Endothelial cell of umbilical vein (primary cell): Measurements from ENCODE around the gene NFATC3. TPM values are rescaled to one million over a fixed set of nuclear protein-coding genes. Genes with fewer than 3 reads are reported as not detected.

Experiments
- BruUV-seq: library from RNA; stranded (reverse); fragments of 400-500 nt; replicated peaks from 2 replicates; lab custom pipeline; 2021; lab: Mats Ljungman, UMichigan
- CTCF ChIA-PET: fragments of 300-600, 350-600 bp; sonication (Branson Sonifier 250); formaldehyde crosslinking; loops from one replicate; lab custom pipeline; 2021; ENCODE audit warnings: antibody characterized with exemption, inconsistent platforms; lab: Charles Lee
- POLR2A ChIA-PET: fragments of 300-600, 350-600 bp; sonication (Branson Sonifier 250); formaldehyde crosslinking; loops from one replicate; lab custom pipeline; 2021; ENCODE audit warnings: antibody characterized with exemption, inconsistent platforms; lab: Charles Lee
- DNase-seq: peaks from one replicate; pipeline ENCODE4 v3.0.0-alpha.2; 2011; ENCODE audit warnings: low read depth, low spot score
- FAIRE-seq: peaks from 2 replicates; lab custom pipeline; 2011; peaks lifted over from hg19 to GRCh38; lab: Jason Lieb, UNC
- H2AFZ ChIP-seq: 2 replicates; pipeline ENCODE4 v1.6.0; 2012; ENCODE audit warnings: low read depth, low read length, control low read depth, inconsistent platforms
- H3K27ac ChIP-seq: 2 replicates; pipeline ENCODE4 v1.5.1; 2011; ENCODE audit warnings: low read depth, mild to moderate bottlenecking, control low read depth, low read length, moderate library complexity; ENCODE audit not compliant: insufficient read depth
- H3K27me3 ChIP-seq, 2 experiments: 2 replicates each; pipeline versions ENCODE4 v1.6.0 to v1.6.1; 2011; ENCODE audit warnings: low read length in 2 of 2, mixed read lengths in 1 of 2; ENCODE audit not compliant: control insufficient read depth in 2 of 2, insufficient read depth in 2 of 2
- H3K36me3 ChIP-seq, 2 experiments: 2 replicates in 1 of 2; 3 replicates in 1 of 2; pipeline ENCODE4 v1.5.1; 2011; ENCODE audit warnings: low read length in 2 of 2, mild to moderate bottlenecking in 1 of 2, moderate library complexity in 1 of 2; ENCODE audit not compliant: control insufficient read depth in 2 of 2, insufficient read depth in 2 of 2; ENCODE audit errors: extremely low read depth in 1 of 2
- H3K4me1 ChIP-seq: 3 replicates; pipeline ENCODE4 v1.5.1; 2011; ENCODE audit warnings: mild to moderate bottlenecking, low read length; ENCODE audit not compliant: control insufficient read depth, insufficient read depth; ENCODE audit errors: extremely low read depth
- H3K4me2 ChIP-seq: 2 replicates; pipeline ENCODE4 v1.6.1; 2011; ENCODE audit warnings: low read length, control low read depth, mixed read lengths; ENCODE audit not compliant: insufficient read depth
- H3K4me3 ChIP-seq, 3 experiments: fragments of 200-600 bp in 1 of 3; sonication (generic), shearing (Covaris generic) in 1 of 3; replicated peaks in 1 of 3; 2 replicates each; pipeline ENCODE4 v1.5.1; 2011 to 2016; ENCODE audit warnings: control low read depth in 3 of 3, low read length in 3 of 3, mild to moderate bottlenecking in 2 of 3, inconsistent platforms in 1 of 3, low read depth in 1 of 3, moderate library complexity in 1 of 3; ENCODE audit not compliant: insufficient read depth in 1 of 3
- H3K79me2 ChIP-seq: 2 replicates; pipeline ENCODE4 v1.6.0; 2012; ENCODE audit warnings: low read length, inconsistent platforms; ENCODE audit not compliant: control insufficient read depth, insufficient read depth
- H3K9ac ChIP-seq: replicated peaks from 2 replicates; pipeline ENCODE3; 2011; ENCODE audit warnings: low read length, control low read depth; ENCODE audit not compliant: insufficient read depth; ENCODE audit errors: extremely low read depth
- H3K9me1 ChIP-seq: replicated peaks from 3 replicates; pipeline ENCODE4 v1.6.0; 2011; ENCODE audit warnings: mild to moderate bottlenecking, low read length; ENCODE audit not compliant: control insufficient read depth, insufficient read depth; ENCODE audit errors: extremely low read depth
- H3K9me3 ChIP-seq: replicated peaks from 2 replicates; pipeline ENCODE4 v1.5.1; 2012; ENCODE audit warnings: low read length, inconsistent platforms; ENCODE audit not compliant: control insufficient read depth, insufficient read depth
- H4K20me1 ChIP-seq: replicated peaks from 2 replicates; pipeline ENCODE3; 2011; ENCODE audit warnings: mild to moderate bottlenecking, low read length; ENCODE audit not compliant: control insufficient read depth, insufficient read depth; ENCODE audit errors: extremely low read depth
- EZH2 ChIP-seq: IDR thresholded peaks from 2 replicates; pipeline ENCODE4 v1.6.1; 2012; ENCODE audit warnings: borderline replicate concordance, low read depth, mild to moderate bottlenecking, moderate library complexity, low read length, inconsistent platforms; ENCODE audit not compliant: severe bottlenecking
- FOS ChIP-seq: IDR thresholded peaks from 2 replicates; pipeline ENCODE4 v1.6.1; 2011; ENCODE audit warnings: mild to moderate bottlenecking, low read length, moderate library complexity, borderline replicate concordance; ENCODE audit not compliant: insufficient read depth
- GATA2 ChIP-seq: IDR thresholded peaks from 2 replicates; pipeline ENCODE4 v1.7.0; 2011; ENCODE audit warnings: low read depth, mild to moderate bottlenecking, moderate library complexity, mixed read lengths, low read length; ENCODE audit not compliant: insufficient read length, insufficient read depth
- JUN ChIP-seq: IDR thresholded peaks from 2 replicates; pipeline ENCODE4 v1.6.1; 2011; ENCODE audit warnings: borderline replicate concordance, low read depth; ENCODE audit not compliant: insufficient read length, insufficient read depth
- MYC ChIP-seq: IDR thresholded peaks from one replicate; pipeline ENCODE4 v1.6.1; 2011; ENCODE audit warnings: mild to moderate bottlenecking, low read depth, low read length
- POLR2A ChIP-seq: IDR thresholded peaks from 2 replicates; pipeline ENCODE4 v1.6.1; 2012; ENCODE audit warnings: low read depth, mild to moderate bottlenecking, control low read depth, low read length
- POLR2AphosphoS5 ChIP-seq: IDR thresholded peaks from 2 replicates; pipeline ENCODE4 v1.6.1; 2012; ENCODE audit warnings: low read depth, mild to moderate bottlenecking, control low read depth, low read length, moderate library complexity; ENCODE audit not compliant: insufficient read depth
- dilution Hi-C: fragments of 300-500 bp; cut with MboI; formaldehyde crosslinking; loops from one replicate; pipeline ENCODE4 v1.15.0; 2019; ENCODE audit warnings: low sequenced_read_pairs; ENCODE audit not compliant: extremely low pct_ligation_motif_present
- intact Hi-C: fragments of 100-400 bp; cut with micrococcal nuclease; formaldehyde crosslinking; loops from one replicate; pipeline ENCODE4 v1.10.0; 2022
- polyA plus RNA-seq, 4 experiments: library from polyadenylated mRNA; depleted of rRNA in 3 of 4; stranded (reverse) in 3 of 4; unstranded in 1 of 4; fragments of >200 nt; gene quantifications; 2 replicates each; pipeline versions ENCODE4 v1.2.1 to v1.2.3, GENCODE V29; 2011 to 2012; ENCODE audit warnings: missing spikeins in 1 of 4
- total RNA-seq: library from RNA; stranded (reverse); gene quantifications from 2 replicates; pipeline ENCODE4 v1.2.3, GENCODE V29; 2021
- TF ChIP-seq, protein P1 (sequence below), 2 donors: IDR thresholded peaks; 1 replicate in 1 of 2; 2 replicates in 1 of 2; pipeline ENCODE4 v1.5.1; 2011; ENCODE audit warnings: low read length in 2 of 2, mild to moderate bottlenecking in 2 of 2, moderate library complexity in 2 of 2, control low read depth in 1 of 2, inconsistent platforms in 1 of 2, low read depth in 1 of 2; ENCODE audit not compliant: insufficient read depth in 1 of 2; ENCODE audit errors: extremely low read depth in 1 of 2
- TF ChIP-seq, protein P2 (sequence below): IDR thresholded peaks from 2 replicates; pipeline ENCODE4 v1.6.1; 2011; ENCODE audit not compliant: insufficient read depth, insufficient read length

NFATC3 gene
- total and polyA plus RNA-seq, 2 donors (not counting 3 experiments of a cell fraction or from before 2014, with no cell fraction given) = 15.6 to 33.1 TPM

DNA sequence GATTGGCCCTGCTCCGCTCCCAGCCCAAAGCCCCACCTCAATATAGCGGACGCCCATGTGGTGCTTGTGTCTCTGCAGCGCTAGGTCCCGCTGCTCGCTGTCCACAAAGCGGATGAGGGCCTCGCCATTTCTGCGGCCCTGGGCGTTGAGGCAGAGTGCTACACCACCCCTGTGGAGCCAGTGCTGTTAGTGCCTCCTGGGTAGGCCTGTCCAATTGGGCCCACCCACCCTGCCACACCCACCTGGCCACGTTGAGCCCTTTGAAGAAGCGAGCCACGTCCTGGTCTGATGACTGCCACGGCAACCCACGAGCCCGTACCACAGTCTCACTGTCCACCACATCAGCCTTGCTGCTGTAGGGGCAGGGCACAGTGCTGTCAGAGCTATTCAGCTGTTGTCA lies 147.2 kb downstream of the NFATC3 start:
- BruUV-seq = no TSS peak
- POLR2A ChIA-PET = no interaction called here
- no peaks in the 10 kb centered on the region for H3K27me3 ChIP-seq
- no peaks in the 10 kb centered on the region for H3K9me1 ChIP-seq
- FAIRE-seq (no peak), DNase-seq (no peak)
- dilution Hi-C loops = no loop called here
- intact Hi-C loops = no loop called here
- H3K9me3 ChIP-seq = no peaks in the 10 kb centered on the region
- no peak overlapping the region for H2AFZ ChIP-seq
- no peak for TF ChIP-seq JUN
- no peak for TF ChIP-seq POLR2AphosphoS5
- TF ChIP-seq EZH2 = no peak
- TF ChIP-seq, protein P1, sequence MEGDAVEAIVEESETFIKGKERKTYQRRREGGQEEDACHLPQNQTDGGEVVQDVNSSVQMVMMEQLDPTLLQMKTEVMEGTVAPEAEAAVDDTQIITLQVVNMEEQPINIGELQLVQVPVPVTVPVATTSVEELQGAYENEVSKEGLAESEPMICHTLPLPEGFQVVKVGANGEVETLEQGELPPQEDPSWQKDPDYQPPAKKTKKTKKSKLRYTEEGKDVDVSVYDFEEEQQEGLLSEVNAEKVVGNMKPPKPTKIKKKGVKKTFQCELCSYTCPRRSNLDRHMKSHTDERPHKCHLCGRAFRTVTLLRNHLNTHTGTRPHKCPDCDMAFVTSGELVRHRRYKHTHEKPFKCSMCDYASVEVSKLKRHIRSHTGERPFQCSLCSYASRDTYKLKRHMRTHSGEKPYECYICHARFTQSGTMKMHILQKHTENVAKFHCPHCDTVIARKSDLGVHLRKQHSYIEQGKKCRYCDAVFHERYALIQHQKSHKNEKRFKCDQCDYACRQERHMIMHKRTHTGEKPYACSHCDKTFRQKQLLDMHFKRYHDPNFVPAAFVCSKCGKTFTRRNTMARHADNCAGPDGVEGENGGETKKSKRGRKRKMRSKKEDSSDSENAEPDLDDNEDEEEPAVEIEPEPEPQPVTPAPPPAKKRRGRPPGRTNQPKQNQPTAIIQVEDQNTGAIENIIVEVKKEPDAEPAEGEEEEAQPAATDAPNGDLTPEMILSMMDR (IDR thresholded peaks at IDR 0.05; ENCODE audit: extremely low read depth in 1 of 2, insufficient read depth in 1 of 2, low read depth in 1 of 2, low read length in 2 of 2) = no peak
- no peak for TF ChIP-seq FOS
- no peak for TF ChIP-seq GATA2
- TF ChIP-seq MYC = no peak
- TF ChIP-seq, protein P2, sequence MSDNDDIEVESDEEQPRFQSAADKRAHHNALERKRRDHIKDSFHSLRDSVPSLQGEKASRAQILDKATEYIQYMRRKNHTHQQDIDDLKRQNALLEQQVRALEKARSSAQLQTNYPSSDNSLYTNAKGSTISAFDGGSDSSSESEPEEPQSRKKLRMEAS = no peak
- TF ChIP-seq POLR2A = no peak
- no peak overlapping the region for H3K9ac ChIP-seq
- H3K27ac ChIP-seq = no peak overlapping the region
- CTCF ChIA-PET = interaction anchor here (0.8 kb wide), 1 partner anchor 191 kb away, joined by 3 read pairs; no protein-coding TSS in a partner anchor
- H4K20me1 ChIP-seq = no peaks in the 10 kb centered on the region
- no peaks in the 10 kb centered on the region for H3K79me2 ChIP-seq
- no peak overlapping the region for H3K4me2 ChIP-seq
- peaks cover 10% of the 10 kb centered on the region for H3K4me1 ChIP-seq
- no peak overlapping the region for H3K4me3 ChIP-seq
- H3K36me3 ChIP-seq = no peaks in the 10 kb centered on the region
